Hepatocyte (in vitro differentiated cells): Measurements from ENCODE around the gene CAST.

ENCODE experiments used
- EZH2phosphoT487 ChIP-seq: fragments of 200-600 bp; sonication (generic); IDR thresholded peaks from one replicate; pipeline ENCODE4 v1.6.1; 2018; ENCODE audit warnings: antibody characterized with exemption, mild to moderate bottlenecking, low read depth, moderate library complexity; ENCODE audit not compliant: unreplicated experiment, severe bottlenecking
- TF ChIP-seq, protein P1 (sequence below): fragments of 200-600 bp; sonication (generic); IDR thresholded peaks from 2 replicates; pipeline ENCODE4 v1.5.1; 2016; ENCODE audit warnings: antibody characterized with exemption, mild to moderate bottlenecking; ENCODE audit not compliant: poor library complexity

- TF ChIP-seq, protein P1, sequence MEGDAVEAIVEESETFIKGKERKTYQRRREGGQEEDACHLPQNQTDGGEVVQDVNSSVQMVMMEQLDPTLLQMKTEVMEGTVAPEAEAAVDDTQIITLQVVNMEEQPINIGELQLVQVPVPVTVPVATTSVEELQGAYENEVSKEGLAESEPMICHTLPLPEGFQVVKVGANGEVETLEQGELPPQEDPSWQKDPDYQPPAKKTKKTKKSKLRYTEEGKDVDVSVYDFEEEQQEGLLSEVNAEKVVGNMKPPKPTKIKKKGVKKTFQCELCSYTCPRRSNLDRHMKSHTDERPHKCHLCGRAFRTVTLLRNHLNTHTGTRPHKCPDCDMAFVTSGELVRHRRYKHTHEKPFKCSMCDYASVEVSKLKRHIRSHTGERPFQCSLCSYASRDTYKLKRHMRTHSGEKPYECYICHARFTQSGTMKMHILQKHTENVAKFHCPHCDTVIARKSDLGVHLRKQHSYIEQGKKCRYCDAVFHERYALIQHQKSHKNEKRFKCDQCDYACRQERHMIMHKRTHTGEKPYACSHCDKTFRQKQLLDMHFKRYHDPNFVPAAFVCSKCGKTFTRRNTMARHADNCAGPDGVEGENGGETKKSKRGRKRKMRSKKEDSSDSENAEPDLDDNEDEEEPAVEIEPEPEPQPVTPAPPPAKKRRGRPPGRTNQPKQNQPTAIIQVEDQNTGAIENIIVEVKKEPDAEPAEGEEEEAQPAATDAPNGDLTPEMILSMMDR: no peak
- no peak for TF ChIP-seq EZH2phosphoT487
Measured at GRCh38 chr5:96819806-96820205, 157.6 kb downstream of the CAST start.
